ENCODE data around the gene INPP4B. TPM values are rescaled to one million over a fixed set of nuclear protein-coding genes. Genes with fewer than 3 reads are reported as not detected.

Gene INPP4B
- total RNA-seq, 2 experiments from 2014 or later: not detected

GRCh38 chr4:142447009-142447408 is 399.1 kb downstream of the INPP4B start:
- no peaks in the 10 kb centered on the region for H3K4me1 ChIP-seq (ENCODE audit: insufficient read depth, low read length, poor library complexity, severe bottlenecking)
- H3K27ac ChIP-seq (ENCODE audit: low read depth, low read length, poor library complexity, severe bottlenecking): no peak overlapping the region
- H3K9me3 ChIP-seq (ENCODE audit: low read length): no peaks in the 10 kb centered on the region
- H3K36me3 ChIP-seq (ENCODE audit: insufficient read depth, low read length): no peaks in the 10 kb centered on the region
- no TSS peak for BruUV-seq (replicated peaks)
- POLR2A ChIA-PET: no interaction called here
- no peaks in the 10 kb centered on the region for H3K9me2 ChIP-seq (ENCODE audit: insufficient read depth, low read length)
- no peak overlapping the region for H3K4me2 ChIP-seq (ENCODE audit: low read length)
- no peaks in the 10 kb centered on the region for H3K79me2 ChIP-seq (ENCODE audit: insufficient read depth, low read depth, low read length)
- no peak overlapping the region for H3K4me3 ChIP-seq (ENCODE audit: low read depth, low read length, poor library complexity, severe bottlenecking)
- no peak overlapping the region for H2AFZ ChIP-seq (ENCODE audit: low read length)
- intact Hi-C loops (cut with micrococcal nuclease; ENCODE audit: unreplicated experiment): no loop called here
- H4K20me1 ChIP-seq (ENCODE audit: insufficient read depth, low read length): no peaks in the 10 kb centered on the region
- CTCF ChIA-PET (ENCODE audit: unreplicated experiment): no interaction called here
- no peak for TF ChIP-seq EZH2phosphoT487 (IDR thresholded peaks at IDR 0.05; ENCODE audit: borderline replicate concordance, low read depth, low read length)
- no peak for DNase-seq (ENCODE audit: low spot score)

- no peak overlapping the region for H3K27ac ChIP-seq (ENCODE audit: low read depth, low read length, poor library complexity, severe bottlenecking)
- POLR2A ChIA-PET: no interaction called here
These were observed 402.6 kb downstream of the INPP4B start for GRCh38 chr4:142443469-142443868.

GRCh38 chr4:142440093-142440492 is 406.0 kb downstream of the INPP4B start:
- no peak overlapping the region for H2AFZ ChIP-seq (ENCODE audit: low read length)
- H3K36me3 ChIP-seq (ENCODE audit: insufficient read depth, low read length): no peaks in the 10 kb centered on the region
- no peaks in the 10 kb centered on the region for H3K9me3 ChIP-seq (ENCODE audit: low read length)
- H4K20me1 ChIP-seq (ENCODE audit: insufficient read depth, low read length): no peaks in the 10 kb centered on the region
- BruUV-seq (replicated peaks): no TSS peak
- no peak overlapping the region for H3K27ac ChIP-seq (ENCODE audit: low read depth, low read length, poor library complexity, severe bottlenecking)
- H3K4me3 ChIP-seq (ENCODE audit: low read depth, low read length, poor library complexity, severe bottlenecking): no peak overlapping the region
- H3K4me2 ChIP-seq (ENCODE audit: low read length): no peak overlapping the region
- POLR2A ChIA-PET: interaction anchor here (0.6 kb wide), 1 partner anchor 18 kb away, joined by 4 read pairs; no protein-coding TSS in a partner anchor
- no peaks in the 10 kb centered on the region for H3K4me1 ChIP-seq (ENCODE audit: insufficient read depth, low read length, poor library complexity, severe bottlenecking)
- CTCF ChIA-PET (ENCODE audit: unreplicated experiment): no interaction called here
- no peak for DNase-seq (ENCODE audit: low spot score)
- no peaks in the 10 kb centered on the region for H3K9me2 ChIP-seq (ENCODE audit: insufficient read depth, low read length)
- no peaks in the 10 kb centered on the region for H3K79me2 ChIP-seq (ENCODE audit: insufficient read depth, low read depth, low read length)
- TF ChIP-seq EZH2phosphoT487 (IDR thresholded peaks at IDR 0.05; ENCODE audit: borderline replicate concordance, low read depth, low read length) (no peak), CTCF (conservative IDR thresholded peaks at IDR 0.05; ENCODE audit: low read length) (no peak)
- intact Hi-C loops (cut with micrococcal nuclease; ENCODE audit: unreplicated experiment): no loop called here

More at GRCh38 chr4:142443469-142443868, 402.6 kb downstream of the INPP4B start:
- Histone ChIP-seq H3K79me2 (ENCODE audit: insufficient read depth, low read depth, low read length) (no peaks in the 10 kb centered on the region), H3K4me2 (ENCODE audit: low read length) (no peak overlapping the region), H3K9me2 (ENCODE audit: insufficient read depth, low read length) (no peaks in the 10 kb centered on the region), H3K36me3 (ENCODE audit: insufficient read depth, low read length) (no peaks in the 10 kb centered on the region), H4K20me1 (ENCODE audit: insufficient read depth, low read length) (no peaks in the 10 kb centered on the region), H3K4me3 (ENCODE audit: low read depth, low read length, poor library complexity, severe bottlenecking) (no peak overlapping the region), H2AFZ (ENCODE audit: low read length) (no peak overlapping the region), H3K9me3 (ENCODE audit: low read length) (no peaks in the 10 kb centered on the region), H3K4me1 (ENCODE audit: insufficient read depth, low read length, poor library complexity, severe bottlenecking) (no peaks in the 10 kb centered on the region)
- no TSS peak for BruUV-seq (replicated peaks)
- DNase-seq (ENCODE audit: low spot score): no peak
- CTCF ChIA-PET (ENCODE audit: unreplicated experiment): no interaction called here
- no peak for TF ChIP-seq CTCF (conservative IDR thresholded peaks at IDR 0.05; ENCODE audit: low read length)
- no peak for TF ChIP-seq EZH2phosphoT487 (IDR thresholded peaks at IDR 0.05; ENCODE audit: borderline replicate concordance, low read depth, low read length)
- intact Hi-C loops (cut with micrococcal nuclease; ENCODE audit: unreplicated experiment): no loop called here
